Activated naive CD8-positive, alpha-beta T cell treated with anti-CD3 and anti-CD28 coated beads for 36 hours (primary cell): ENCODE results near the gene TXNRD3. TPM values are rescaled to one million over a fixed set of nuclear protein-coding genes. Genes with fewer than 3 reads are reported as not detected.
"Not testable (repeated sequence)": the region's sequence is repeated elsewhere in the genome, so short reads cannot be mapped to it uniquely, and the experiment has no call there.

Experiments
- DNase-seq: peaks from one replicate; pipeline ENCODE4 v3.0.0; 2021
- H3K27ac Mint-ChIP-seq: one replicate; pipeline ENCODE4 v1.8.0; 2022; ENCODE audit warnings: mild to moderate bottlenecking, moderate library complexity, mixed read lengths
- H3K27me3 Mint-ChIP-seq: one replicate; pipeline ENCODE4 v1.8.0; 2022; ENCODE audit warnings: mild to moderate bottlenecking, mixed read lengths
- H3K36me3 Mint-ChIP-seq: one replicate; pipeline ENCODE4 v1.8.0; 2021; ENCODE audit warnings: mild to moderate bottlenecking, mixed read lengths
- H3K4me1 Mint-ChIP-seq: one replicate; pipeline ENCODE4 v1.8.0; 2021; ENCODE audit warnings: mixed read lengths
- H3K4me3 Mint-ChIP-seq: one replicate; pipeline ENCODE4 v1.8.0; 2022; ENCODE audit warnings: mild to moderate bottlenecking, moderate library complexity, mixed read lengths
- H3K9me3 Mint-ChIP-seq: one replicate; pipeline ENCODE4 v1.8.0; 2022; ENCODE audit warnings: mixed read lengths
- total RNA-seq, 2 experiments: library from RNA; stranded (reverse); gene quantifications; one replicate each; pipeline ENCODE4 v1.2.3, GENCODE V29; 2021

TXNRD3 gene
- total RNA-seq, 2 experiments from 2014 or later = 3.8 to 4.1 TPM

DNA sequence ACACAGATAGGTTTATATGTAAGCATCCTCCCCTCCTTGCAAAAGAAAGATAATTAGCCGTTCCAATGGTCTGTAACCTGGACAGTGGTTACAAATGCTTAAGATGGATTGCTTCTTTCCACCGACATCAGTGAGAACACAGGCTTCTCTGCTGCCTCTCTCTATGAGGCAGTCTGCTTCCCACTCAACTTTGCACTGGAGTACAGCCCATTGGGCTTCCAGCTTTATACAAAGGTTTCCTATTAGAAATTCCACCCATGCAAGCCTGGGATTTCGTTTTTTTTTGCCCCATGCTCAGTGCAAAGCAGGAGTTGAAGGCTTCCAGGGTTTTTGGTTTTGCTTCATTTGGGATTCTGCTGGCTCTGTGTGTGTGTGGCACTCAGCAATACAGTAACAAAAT, 48.9 kb downstream of the TXNRD3 start:
- Mint-ChIP-seq H3K36me3 (peaks cover 45% of the 10 kb centered on the region), H3K9me3 (peaks cover 4% of the 10 kb centered on the region), H3K27ac (no peak overlapping the region), H3K4me3 (no peak overlapping the region), H3K4me1 (peaks cover 4% of the 10 kb centered on the region), H3K27me3 (no peaks in the 10 kb centered on the region)
- no peak for DNase-seq

GRCh38 chr3:126604691-126605090, 50.2 kb downstream of the TXNRD3 start:
- peaks cover 39% of the 10 kb centered on the region for H3K36me3 Mint-ChIP-seq
- H3K9me3 Mint-ChIP-seq = peaks cover 4% of the 10 kb centered on the region
- peaks cover 4% of the 10 kb centered on the region for H3K4me1 Mint-ChIP-seq
- H3K27ac Mint-ChIP-seq = no peak overlapping the region
- H3K27me3 Mint-ChIP-seq = no peaks in the 10 kb centered on the region
- H3K4me3 Mint-ChIP-seq = no peak overlapping the region
- no peak for DNase-seq

DNA sequence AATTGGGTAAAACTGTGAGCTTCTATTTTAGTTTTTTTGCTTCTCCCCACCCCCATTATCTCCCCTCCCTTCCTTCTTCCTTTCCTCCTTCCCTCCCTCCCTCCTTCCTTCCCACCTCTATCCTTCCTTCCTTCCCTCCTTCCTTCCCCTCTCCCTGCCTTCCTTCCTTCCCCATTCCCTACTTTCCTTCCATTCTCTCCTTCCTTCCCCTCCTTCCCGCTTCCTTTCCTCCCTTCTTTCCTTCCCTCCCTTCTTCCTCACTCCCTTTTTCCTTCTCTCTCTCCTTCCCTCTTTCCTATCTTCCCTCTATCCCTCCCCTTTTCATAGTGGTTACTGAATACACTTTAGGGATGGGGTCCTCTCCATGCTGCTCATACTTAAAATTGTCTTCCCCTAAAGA, 55.8 kb downstream of the TXNRD3 start:
- peaks cover 27% of the 10 kb centered on the region for H3K36me3 Mint-ChIP-seq
- H3K4me1 Mint-ChIP-seq = no peaks in the 10 kb centered on the region
- no peak overlapping the region for H3K4me3 Mint-ChIP-seq
- no peak for DNase-seq
- peaks cover 7% of the 10 kb centered on the region for H3K27me3 Mint-ChIP-seq
- H3K27ac Mint-ChIP-seq = no peak overlapping the region
- peaks cover 10% of the 10 kb centered on the region for H3K9me3 Mint-ChIP-seq

- H3K36me3 Mint-ChIP-seq, DNase-seq, H3K27me3 Mint-ChIP-seq, H3K4me1 Mint-ChIP-seq, H3K27ac Mint-ChIP-seq, H3K4me3 Mint-ChIP-seq: not testable (repeated sequence)
- H3K9me3 Mint-ChIP-seq = peaks cover 12% of the 10 kb centered on the region
Observed at GRCh38 chr3:126595479-126595878, 59.4 kb downstream of the TXNRD3 start.

GRCh38 chr3:126591515-126591914, 63.4 kb downstream of the TXNRD3 start:
- not testable (repeated sequence) for DNase-seq, H3K27me3 Mint-ChIP-seq, H3K4me1 Mint-ChIP-seq, H3K4me3 Mint-ChIP-seq, H3K27ac Mint-ChIP-seq, H3K36me3 Mint-ChIP-seq
- peaks cover 32% of the 10 kb centered on the region for H3K9me3 Mint-ChIP-seq

DNA sequence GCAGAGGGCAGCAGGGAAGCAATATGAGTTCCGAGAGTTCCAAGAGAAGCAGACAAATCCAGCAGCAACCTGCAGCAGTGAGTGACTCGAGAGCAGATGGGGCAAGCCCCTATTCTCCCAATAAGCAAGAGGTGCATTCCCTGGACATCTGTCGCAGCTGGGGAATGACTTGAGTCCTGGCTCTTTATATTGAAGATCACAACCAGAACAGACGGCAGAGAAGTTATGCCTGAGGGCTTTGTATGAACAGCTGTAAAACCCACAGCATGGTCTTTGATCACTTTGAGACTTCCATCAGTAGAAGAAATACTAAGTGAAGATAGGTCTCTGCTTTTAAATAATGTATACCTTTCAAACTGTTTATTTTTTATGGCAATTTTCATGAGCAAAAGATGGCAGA, 72.6 kb downstream of the TXNRD3 start:
- Mint-ChIP-seq H3K36me3 (no peaks in the 10 kb centered on the region), H3K9me3 (peaks cover 3% of the 10 kb centered on the region), H3K4me1 (peaks cover 1% of the 10 kb centered on the region), H3K4me3 (no peak overlapping the region), H3K27ac (no peak overlapping the region), H3K27me3 (no peaks in the 10 kb centered on the region)
- DNase-seq = no peak

- Mint-ChIP-seq H3K27ac (no peak overlapping the region), H3K9me3 (no peaks in the 10 kb centered on the region), H3K27me3 (no peaks in the 10 kb centered on the region), H3K4me1 (peaks cover 3% of the 10 kb centered on the region), H3K4me3 (no peak overlapping the region), H3K36me3 (no peaks in the 10 kb centered on the region)
- no peak for DNase-seq
Observed at GRCh38 chr3:126581569-126581968, 73.4 kb downstream of the TXNRD3 start.

DNA sequence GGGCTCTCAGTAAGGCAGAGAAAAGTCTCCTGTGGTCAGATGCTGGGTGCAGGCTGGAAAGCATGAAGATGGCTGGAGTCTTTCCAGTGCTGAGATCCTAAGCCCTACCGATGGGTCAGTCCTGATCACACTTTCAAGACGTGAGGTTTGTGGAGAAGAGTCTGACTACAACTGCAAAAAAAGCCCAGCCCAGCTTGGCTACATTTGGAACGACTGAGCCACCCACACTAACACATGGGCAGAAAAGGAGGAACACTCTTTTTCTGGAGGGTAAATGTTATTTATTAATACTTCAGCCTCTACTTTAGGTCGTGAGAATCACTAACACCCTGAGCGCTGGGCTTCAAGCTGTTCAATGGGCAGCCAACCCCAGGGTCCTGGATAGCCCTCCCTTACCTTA, 74.2 kb downstream of the TXNRD3 start:
- H3K4me3 Mint-ChIP-seq = no peak overlapping the region
- no peaks in the 10 kb centered on the region for H3K27me3 Mint-ChIP-seq
- peaks cover 3% of the 10 kb centered on the region for H3K4me1 Mint-ChIP-seq
- H3K9me3 Mint-ChIP-seq = no peaks in the 10 kb centered on the region
- H3K27ac Mint-ChIP-seq = no peak overlapping the region
- no peak for DNase-seq
- H3K36me3 Mint-ChIP-seq = no peaks in the 10 kb centered on the region

- no peaks in the 10 kb centered on the region for H3K9me3 Mint-ChIP-seq
- no peak for DNase-seq
- H3K27me3 Mint-ChIP-seq = no peaks in the 10 kb centered on the region
- H3K4me3 Mint-ChIP-seq = no peak overlapping the region
- no peaks in the 10 kb centered on the region for H3K36me3 Mint-ChIP-seq
- no peak overlapping the region for H3K27ac Mint-ChIP-seq
- peaks cover 3% of the 10 kb centered on the region for H3K4me1 Mint-ChIP-seq
Observed at GRCh38 chr3:126578702-126579101, 76.2 kb downstream of the TXNRD3 start.

- no peak overlapping the region for H3K27ac Mint-ChIP-seq
- H3K36me3 Mint-ChIP-seq = no peaks in the 10 kb centered on the region
- H3K4me1 Mint-ChIP-seq = peaks cover 3% of the 10 kb centered on the region
- no peak overlapping the region for H3K4me3 Mint-ChIP-seq
- H3K27me3 Mint-ChIP-seq = no peaks in the 10 kb centered on the region
- no peaks in the 10 kb centered on the region for H3K9me3 Mint-ChIP-seq
- DNase-seq = no peak
Observed at GRCh38 chr3:126577261-126577660, 77.7 kb downstream of the TXNRD3 start.

- Mint-ChIP-seq H3K36me3 (no peaks in the 10 kb centered on the region), H3K27me3 (no peaks in the 10 kb centered on the region), H3K4me1 (peaks cover 3% of the 10 kb centered on the region), H3K4me3 (no peak overlapping the region), H3K27ac (no peak overlapping the region), H3K9me3 (no peaks in the 10 kb centered on the region)
- DNase-seq = no peak
Observed at GRCh38 chr3:126573492-126574117, 81.3 kb downstream of the TXNRD3 start.

- no peaks in the 10 kb centered on the region for H3K4me1 Mint-ChIP-seq
- no peak overlapping the region for H3K27ac Mint-ChIP-seq
- H3K36me3 Mint-ChIP-seq = no peaks in the 10 kb centered on the region
- no peaks in the 10 kb centered on the region for H3K9me3 Mint-ChIP-seq
- DNase-seq = no peak
- H3K4me3 Mint-ChIP-seq = no peak overlapping the region
- peaks cover 5% of the 10 kb centered on the region for H3K27me3 Mint-ChIP-seq
Observed at GRCh38 chr3:126571078-126571477, 83.8 kb downstream of the TXNRD3 start.

GRCh38 chr3:126570103-126570541, 84.8 kb downstream of the TXNRD3 start:
- H3K27me3 Mint-ChIP-seq = peaks cover 9% of the 10 kb centered on the region
- no peaks in the 10 kb centered on the region for H3K36me3 Mint-ChIP-seq
- no peaks in the 10 kb centered on the region for H3K9me3 Mint-ChIP-seq
- H3K4me3 Mint-ChIP-seq = no peak overlapping the region
- H3K4me1 Mint-ChIP-seq = no peaks in the 10 kb centered on the region
- H3K27ac Mint-ChIP-seq = no peak overlapping the region
- no peak for DNase-seq

- H3K27ac Mint-ChIP-seq = no peak overlapping the region
- H3K4me1 Mint-ChIP-seq = no peaks in the 10 kb centered on the region
- H3K9me3 Mint-ChIP-seq = no peaks in the 10 kb centered on the region
- H3K27me3 Mint-ChIP-seq = peaks cover 9% of the 10 kb centered on the region
- no peak for DNase-seq
- no peak overlapping the region for H3K4me3 Mint-ChIP-seq
- no peaks in the 10 kb centered on the region for H3K36me3 Mint-ChIP-seq
Observed at GRCh38 chr3:126569390-126569975, 85.4 kb downstream of the TXNRD3 start.

DNA sequence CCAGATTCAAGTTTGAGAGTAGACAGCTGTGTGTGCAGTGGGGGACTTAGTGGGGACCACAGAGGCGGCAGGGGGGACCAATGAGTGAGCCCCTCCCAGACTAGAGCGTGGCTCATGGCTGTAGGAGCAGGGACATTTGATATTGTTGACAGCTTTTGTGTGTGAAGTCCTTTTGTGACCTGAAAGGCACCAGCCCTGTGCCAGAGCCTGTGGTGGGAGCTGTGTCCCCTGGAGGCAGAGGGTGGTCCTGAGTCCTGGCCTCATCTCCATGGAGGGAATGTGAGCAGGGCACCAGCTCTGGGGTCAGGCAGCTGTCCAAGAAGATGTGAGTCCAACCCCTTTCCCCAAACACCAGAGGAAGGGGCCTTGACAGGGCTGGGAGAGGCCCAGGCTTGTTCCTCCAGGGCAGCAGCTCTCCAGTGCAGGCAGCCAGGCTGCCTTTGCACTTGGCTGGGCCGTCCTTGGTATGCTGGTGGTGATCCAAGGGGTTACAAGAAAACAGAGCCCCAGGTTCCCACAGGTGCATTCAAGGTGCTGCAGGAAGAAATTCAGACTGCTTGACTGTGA, 86.1 kb downstream of the TXNRD3 start:
- Mint-ChIP-seq H3K27me3 (peaks cover 9% of the 10 kb centered on the region), H3K4me1 (no peaks in the 10 kb centered on the region), H3K4me3 (no peak overlapping the region), H3K9me3 (no peaks in the 10 kb centered on the region), H3K36me3 (no peaks in the 10 kb centered on the region), H3K27ac (no peak overlapping the region)
- DNase-seq = no peak
